ENCODE data around the gene UNC13D. TPM values are rescaled to one million over a fixed set of nuclear protein-coding genes. Genes with fewer than 3 reads are reported as not detected.
A peak's percentile ranks its signal among the peaks of the same experiment; 100 is the strongest.

The UNC13D gene
- total and polyA plus RNA-seq, 9 of the 15 experiments (the other 6 are each of a cell fraction or from before 2014, with no cell fraction given): 0.86 to 244 (median 69.2) TPM

GRCh38 chr17:75855310-75856061, 11.3 kb upstream of the UNC13D start, which contains the start of gene WBP2 (continued):
- TF ChIP-seq TSC22D4 (tag; IDR thresholded peaks at IDR 0.05) (no peak), NUFIP1 (IDR thresholded peaks at IDR 0.05; ENCODE audit: partially characterized antibody) (no peak), NELFE (IDR thresholded peaks at IDR 0.05; ENCODE audit: insufficient read depth, insufficient read length) (no peak), TRIM24 (IDR thresholded peaks at IDR 0.05) (no peak), NEUROD1 (IDR thresholded peaks at IDR 0.05; ENCODE audit: borderline replicate concordance, low read depth, low read length, partially characterized antibody) (no peak), JUND (IDR thresholded peaks at IDR 0.05; ENCODE audit: borderline replicate concordance, low read depth, low read length) (peak; percentile 4; the same call in 1 of the 2 replicates), JUND (tag; IDR thresholded peaks at IDR 0.05; ENCODE audit: borderline replicate concordance, low read depth, low read length) (peak; percentile 13; the same call in 1 of the 3 replicates), BRCA1 (IDR thresholded peaks at IDR 0.05) (no peak), BRCA1 (CRISPR knock-in tag; IDR thresholded peaks at IDR 0.05) (no peak), MEIS2 (IDR thresholded peaks at IDR 0.05; ENCODE audit: partially characterized antibody) (peak; percentile 28), ZBTB43 (CRISPR knock-in tag; IDR thresholded peaks at IDR 0.05) (no peak), PML (IDR thresholded peaks at IDR 0.05; ENCODE audit: low read length) (peak; percentile 83), GTF2A2 (tag; IDR thresholded peaks at IDR 0.05) (no peak), THAP7 (CRISPR knock-in tag; IDR thresholded peaks at IDR 0.05) (no peak), DIDO1 (tag; IDR thresholded peaks at IDR 0.05; ENCODE audit: low read depth) (no peak), BRD9 (IDR thresholded peaks at IDR 0.05; ENCODE audit: low read depth, partially characterized antibody) (no peak), SREBF1 (IDR thresholded peaks at IDR 0.05; ENCODE audit: borderline replicate concordance, low read depth, low read length) (peak; percentile 94), EWSR1 (IDR thresholded peaks at IDR 0.05; ENCODE audit: borderline replicate concordance, low read depth, partially characterized antibody) (no peak), MYBL2 (IDR thresholded peaks at IDR 0.05; ENCODE audit: low read depth) (no peak), MYBL2 (CRISPR knock-in tag; IDR thresholded peaks at IDR 0.05; ENCODE audit: borderline replicate concordance) (no peak), ARID4B (CRISPR knock-in tag; IDR thresholded peaks at IDR 0.05) (peak; percentile 95)
- TF ChIP-seq, protein P1, sequence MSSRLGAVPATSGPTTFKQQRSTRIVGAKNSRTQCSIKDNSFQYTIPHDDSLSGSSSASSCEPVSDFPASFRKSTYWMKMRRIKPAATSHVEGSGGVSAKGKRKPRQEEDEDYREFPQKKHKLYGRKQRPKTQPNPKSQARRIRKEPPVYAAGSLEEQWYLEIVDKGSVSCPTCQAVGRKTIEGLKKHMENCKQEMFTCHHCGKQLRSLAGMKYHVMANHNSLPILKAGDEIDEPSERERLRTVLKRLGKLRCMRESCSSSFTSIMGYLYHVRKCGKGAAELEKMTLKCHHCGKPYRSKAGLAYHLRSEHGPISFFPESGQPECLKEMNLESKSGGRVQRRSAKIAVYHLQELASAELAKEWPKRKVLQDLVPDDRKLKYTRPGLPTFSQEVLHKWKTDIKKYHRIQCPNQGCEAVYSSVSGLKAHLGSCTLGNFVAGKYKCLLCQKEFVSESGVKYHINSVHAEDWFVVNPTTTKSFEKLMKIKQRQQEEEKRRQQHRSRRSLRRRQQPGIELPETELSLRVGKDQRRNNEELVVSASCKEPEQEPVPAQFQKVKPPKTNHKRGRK (tag; IDR thresholded peaks at IDR 0.05): no peak
